Aorta (tissue), 5 donors: ENCODE results near the gene EVC2. TPM values are rescaled to one million over a fixed set of nuclear protein-coding genes. Genes with fewer than 3 reads are reported as not detected.

Experiments
- ATAC-seq: fragments of 200-7000 bp; cut with Tn5 transposase; one replicate; pipeline ENCODE4 v1.9.1; 2022; ENCODE audit warnings: moderate library complexity; ENCODE audit not compliant: low FRiP score
- DNase-seq, 2 donors: peaks; one replicate each; pipeline ENCODE4 v3.0.0-alpha.2; 2020
- H3K27ac ChIP-seq, 2 donors: one replicate each; pipeline ENCODE4 v1.5.1; 2013; ENCODE audit warnings: low read length in 2 of 2, mild to moderate bottlenecking in 2 of 2, moderate library complexity in 2 of 2, control low read depth in 1 of 2, inconsistent platforms in 1 of 2, low read depth in 1 of 2
- H3K27me3 ChIP-seq, 2 donors: one replicate each; pipeline ENCODE4 v1.6.1; 2013; ENCODE audit warnings: control low read depth in 1 of 2, low read length in 1 of 2, mild to moderate bottlenecking in 1 of 2, moderate library complexity in 1 of 2; ENCODE audit not compliant: insufficient read depth in 2 of 2, control insufficient read depth in 1 of 2
- H3K36me3 ChIP-seq, 2 donors: one replicate each; pipeline ENCODE4 v1.6.1; 2013; ENCODE audit warnings: control low read depth in 1 of 2, low read length in 1 of 2, mild to moderate bottlenecking in 1 of 2; ENCODE audit not compliant: insufficient read depth in 2 of 2, control insufficient read depth in 1 of 2
- H3K4me1 ChIP-seq, 2 donors: one replicate each; pipeline ENCODE4 v1.6.1; 2013; ENCODE audit warnings: low read length in 2 of 2, control low read depth in 1 of 2, mild to moderate bottlenecking in 1 of 2, moderate library complexity in 1 of 2; ENCODE audit not compliant: insufficient read depth in 2 of 2, control insufficient read depth in 1 of 2
- H3K4me3 ChIP-seq, 2 donors: one replicate each; pipeline ENCODE4 v1.5.1; 2013; ENCODE audit warnings: low read length in 2 of 2, control low read depth in 1 of 2, mild to moderate bottlenecking in 1 of 2
- H3K9me3 ChIP-seq: one replicate; pipeline ENCODE4 v1.6.1; 2013; ENCODE audit warnings: mild to moderate bottlenecking, low read length; ENCODE audit not compliant: control insufficient read depth
- WGBS, 2 donors: extraction: QIAGEN DNeasy Blood & Tissue Kit; methylation state at CpG; one replicate each; pipeline ENCODE4 v1.1.7; 2013; 5-methylcytosine and 5-hydroxymethylcytosine counted together
- intact Hi-C, 2 donors: fragments of 100-400 bp; cut with DNase I; formaldehyde crosslinking; loops; one replicate each; pipeline versions ENCODE4 v1.14.2 to v1.15.0; 2022
- polyA plus RNA-seq, 2 donors: library from polyadenylated mRNA; stranded (reverse); fragments of 200-250 nt; gene quantifications; one replicate each; pipeline ENCODE4 v1.2.3, GENCODE V29; 2013
- total RNA-seq, 2 donors: library from RNA; stranded (reverse); fragmentation: NEBNext Ultra II Directional; extraction: Animal tissue kit (Norgen Biotek cat#: 25700); gene quantifications; one replicate each; pipeline ENCODE4 v1.2.1, GENCODE V29; 2021
- donor health status: healthy with polysubstance abuse.
- donor health status: Bipolar disorder and iron deficiency.
- donor health status: DM: no; HTN: no; CAD: no.
- donor health status: DM: no; HTN: no; CAD: no.
- donor health status: DM: yes; HTN: yes; CAD: no.

The EVC2 gene
- total and polyA plus RNA-seq, 4 donors = 2.1 to 16.0 (median 9.1) TPM

DNA sequence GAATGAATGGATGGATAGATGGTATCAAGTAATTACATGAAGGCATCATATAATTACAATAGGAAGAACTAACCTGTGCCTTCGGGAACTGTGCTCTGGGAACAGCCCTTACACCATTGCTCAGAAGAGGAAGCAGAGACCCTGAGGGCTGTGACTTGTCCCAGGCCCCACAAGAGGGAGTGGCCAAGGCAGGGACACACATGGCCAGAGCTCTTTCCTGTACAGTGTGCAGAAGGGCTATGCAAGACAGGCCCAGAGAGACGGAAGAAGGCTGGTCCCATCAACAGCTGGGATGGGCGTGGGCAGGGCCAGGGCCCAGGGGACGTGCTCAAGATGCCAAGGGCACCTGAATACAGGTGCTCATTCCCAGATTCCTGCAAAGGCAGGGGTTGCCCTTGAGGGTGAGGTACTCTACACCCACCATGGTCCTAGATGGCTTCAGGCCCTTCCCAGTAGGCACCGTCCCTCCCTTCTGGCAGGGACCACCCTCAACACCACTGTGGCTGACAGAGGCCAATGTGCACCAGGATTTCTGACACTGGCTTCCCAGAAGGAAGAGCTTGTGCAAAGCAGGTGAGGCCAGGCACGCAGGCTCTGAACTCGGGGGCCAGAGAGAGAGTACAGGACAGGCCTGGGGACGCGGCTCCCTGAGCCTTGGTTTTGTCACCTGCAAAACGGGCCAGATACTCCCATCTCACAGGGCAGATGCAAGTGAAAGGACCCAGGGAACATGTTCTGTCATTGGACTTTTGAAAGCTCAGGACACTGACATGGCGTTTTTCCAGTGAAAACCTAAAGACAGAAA, 1.7 kb downstream of the EVC2 start:
- 81 to 91% methylated on average over 11 of the region's 11 CpGs for whole genome bisulfite sequencing, 2 donors
- intact Hi-C loops = no loop called here
- no peak overlapping the region for H3K4me3 ChIP-seq

GRCh38 chr4:5705647-5706320, 2.6 kb downstream of the EVC2 start:
- Histone ChIP-seq H3K27ac (no peak overlapping the region), H3K4me1 (peaks cover 0 to 6% of the 10 kb centered on the region in 2 donors)
- intact Hi-C loops = no loop called here

More for the DNA sequence above, 1.7 kb downstream of the EVC2 start:
- DNase-seq = peak in 1 of 2 donors; percentile 46
- H3K9me3 ChIP-seq = no peaks in the 10 kb centered on the region
- peaks cover 0 to 6% of the 10 kb centered on the region in 2 donors for H3K4me1 ChIP-seq
- H3K36me3 ChIP-seq = no peaks in the 10 kb centered on the region
- ATAC-seq = no peak
- no peak overlapping the region for H3K27ac ChIP-seq
- no peaks in the 10 kb centered on the region for H3K27me3 ChIP-seq

GRCh38 chr4:5704276-5704675, 4.1 kb downstream of the EVC2 start:
- Histone ChIP-seq H3K27me3 (no peaks in the 10 kb centered on the region), H3K4me3 (no peak overlapping the region), H3K4me1 (peaks cover 0 to 6% of the 10 kb centered on the region in 2 donors), H3K36me3 (peaks cover 0 to 2% of the 10 kb centered on the region in 2 donors), H3K9me3 (no peaks in the 10 kb centered on the region), H3K27ac (no peak overlapping the region)
- intact Hi-C loops = no loop called here
- 95 to 96% methylated on average over 6 of the region's 6 CpGs for WGBS, 2 donors
- no peak for ATAC-seq
- DNase-seq = no peak

More at GRCh38 chr4:5705647-5706320, 2.6 kb downstream of the EVC2 start:
- H3K27me3 ChIP-seq = no peaks in the 10 kb centered on the region
- no peak for DNase-seq
- 81 to 82% methylated on average over 5 of the region's 5 CpGs for WGBS, 2 donors
- ATAC-seq = no peak
- H3K9me3 ChIP-seq = no peaks in the 10 kb centered on the region
- H3K36me3 ChIP-seq = no peaks in the 10 kb centered on the region
- H3K4me3 ChIP-seq = no peak overlapping the region

GRCh38 chr4:5703831-5704230, 4.5 kb downstream of the EVC2 start:
- WGBS, 2 donors = 93 to 98% methylated on average over 5 of the region's 5 CpGs
- DNase-seq (no peak), ATAC-seq (no peak)
- no peaks in the 10 kb centered on the region for H3K9me3 ChIP-seq
- intact Hi-C loops = no loop called here
- no peaks in the 10 kb centered on the region for H3K27me3 ChIP-seq
- H3K36me3 ChIP-seq = peaks cover 0 to 2% of the 10 kb centered on the region in 2 donors
- H3K4me3 ChIP-seq = no peak overlapping the region
- H3K27ac ChIP-seq = no peak overlapping the region
- H3K4me1 ChIP-seq = peaks cover 0 to 6% of the 10 kb centered on the region in 2 donors

GRCh38 chr4:5701971-5702370, 6.4 kb downstream of the EVC2 start:
- H3K4me3 ChIP-seq = no peak overlapping the region
- H3K27ac ChIP-seq = no peak overlapping the region
- H3K9me3 ChIP-seq = no peaks in the 10 kb centered on the region
- no peaks in the 10 kb centered on the region for H3K4me1 ChIP-seq
- no peaks in the 10 kb centered on the region for H3K27me3 ChIP-seq
- WGBS, 2 donors = 92 to 98% methylated on average over 8 of the region's 8 CpGs
- DNase-seq (no peak), ATAC-seq (no peak)
- intact Hi-C loops = no loop called here
- peaks cover 0 to 3% of the 10 kb centered on the region in 2 donors for H3K36me3 ChIP-seq

DNA sequence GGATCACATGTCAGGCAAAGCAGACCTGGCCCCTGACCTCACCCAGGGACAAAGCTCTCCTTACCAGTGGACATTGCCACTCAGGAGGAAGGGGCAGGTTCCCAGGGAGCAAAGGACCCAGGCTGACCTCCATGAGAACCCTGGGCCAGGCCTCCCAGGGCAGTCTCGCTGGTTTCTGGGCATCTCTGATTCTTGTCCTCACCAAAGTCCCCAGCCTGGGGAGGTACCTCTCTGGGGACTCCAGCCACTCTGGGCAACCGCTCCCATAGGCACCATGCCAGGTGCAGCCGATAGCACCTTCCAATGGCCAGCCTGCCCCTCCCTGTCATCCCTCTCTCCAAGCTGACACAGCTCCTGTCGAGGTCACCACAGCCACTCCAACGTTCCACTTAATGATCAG, 7.9 kb downstream of the EVC2 start:
- H3K36me3 ChIP-seq = peaks cover 0 to 8% of the 10 kb centered on the region in 2 donors
- no peaks in the 10 kb centered on the region for H3K27me3 ChIP-seq
- DNase-seq = no peak
- WGBS, 2 donors = 16 to 31% methylated on average over 5 of the region's 5 CpGs
- no peaks in the 10 kb centered on the region for H3K4me1 ChIP-seq
- ATAC-seq = no peak
- intact Hi-C loops = no loop called here
- no peak overlapping the region for H3K27ac ChIP-seq
- H3K4me3 ChIP-seq = no peak overlapping the region
- H3K9me3 ChIP-seq = no peaks in the 10 kb centered on the region

DNA sequence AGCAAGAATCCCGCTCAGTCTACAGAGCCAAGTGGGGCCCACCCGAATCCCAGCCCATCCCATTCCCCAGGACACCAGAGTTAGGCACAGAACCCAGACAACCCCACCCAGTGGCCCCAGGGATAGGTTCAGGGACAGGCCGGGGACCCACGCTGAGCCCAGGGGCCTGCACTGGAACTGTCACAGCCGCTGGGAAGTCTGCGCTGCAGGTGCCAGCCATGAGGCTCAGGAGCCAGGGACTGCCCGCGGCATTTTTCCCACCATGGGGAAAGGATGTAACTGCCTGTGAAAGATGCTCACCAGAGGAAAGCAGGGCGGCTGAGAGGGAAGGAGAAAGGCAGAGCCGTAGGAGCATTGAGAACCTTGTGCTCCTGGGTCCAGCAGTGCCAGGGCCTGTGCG, 12.0 kb downstream of the EVC2 start:
- no peak overlapping the region for H3K4me3 ChIP-seq
- H3K36me3 ChIP-seq = peaks cover 0 to 14% of the 10 kb centered on the region in 2 donors
- ATAC-seq (no peak), DNase-seq (no peak)
- H3K4me1 ChIP-seq = no peaks in the 10 kb centered on the region
- no peaks in the 10 kb centered on the region for H3K9me3 ChIP-seq
- intact Hi-C loops = no loop called here
- WGBS, 2 donors = 94 to 96% methylated on average over 11 of the region's 11 CpGs
- no peaks in the 10 kb centered on the region for H3K27me3 ChIP-seq
- H3K27ac ChIP-seq = no peak overlapping the region

DNA sequence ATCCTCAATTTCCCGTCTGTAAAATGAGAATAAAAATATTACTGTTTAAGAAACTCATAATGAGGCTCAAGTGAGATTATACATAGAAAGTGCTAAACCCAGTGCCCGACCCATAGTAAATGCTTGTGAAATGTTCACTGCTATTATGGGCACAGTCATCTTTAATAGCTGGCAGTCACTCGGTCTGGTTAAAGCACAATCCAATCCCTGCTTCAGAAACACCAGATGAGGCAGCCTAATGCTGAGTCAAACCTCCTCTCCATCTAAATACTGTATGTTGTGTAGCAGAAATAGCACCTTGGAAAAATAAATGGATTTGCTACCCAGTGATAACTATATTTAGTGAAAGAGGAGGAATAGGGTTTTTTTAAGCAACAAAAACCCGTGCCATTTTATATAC, 14.5 kb downstream of the EVC2 start:
- intact Hi-C loops = loop anchor here in 1 of 2 donors (5.0 kb wide), 1 partner anchor 93 kb away; no protein-coding TSS in a partner anchor
- ATAC-seq (no peak), DNase-seq (no peak)
- no peak overlapping the region for H3K4me3 ChIP-seq
- H3K9me3 ChIP-seq = no peaks in the 10 kb centered on the region
- H3K27me3 ChIP-seq = no peaks in the 10 kb centered on the region
- WGBS, 2 donors = 25 to 35% methylated on average over 4 of the region's 4 CpGs
- no peak overlapping the region for H3K27ac ChIP-seq
- H3K36me3 ChIP-seq = peaks cover 0 to 18% of the 10 kb centered on the region in 2 donors
- H3K4me1 ChIP-seq = no peaks in the 10 kb centered on the region
